Testis (tissue), 3 donors: ENCODE measurements around the gene CPA3. TPM values are rescaled to one million over a fixed set of nuclear protein-coding genes. Genes with fewer than 3 reads are reported as not detected.

Source experiments
- DNase-seq: peaks from one replicate; pipeline ENCODE4 v3.0.0-alpha.2; 2019
- H3K27ac ChIP-seq, 2 donors: fragments of 200-600 bp; sonication (generic); one replicate each; pipeline ENCODE4 v1.5.1; 2019
- H3K27me3 ChIP-seq: fragments of 200-600 bp; sonication (generic); one replicate; pipeline ENCODE4 v1.5.1; 2019
- H3K36me3 ChIP-seq: fragments of 200-600 bp; sonication (generic); one replicate; pipeline ENCODE4 v1.5.1; 2017; ENCODE audit warnings: low read depth; ENCODE audit errors: missing control alignments
- H3K4me1 ChIP-seq: fragments of 200-600 bp; sonication (generic); one replicate; pipeline ENCODE4 v1.5.1; 2019
- H3K4me3 ChIP-seq, 2 donors: fragments of 200-600 bp; sonication (generic); one replicate each; pipeline ENCODE4 v1.5.1; 2017 to 2019
- H3K9me3 ChIP-seq: fragments of 200-600 bp; sonication (generic); one replicate; pipeline ENCODE4 v1.5.1; 2017
- POLR2A ChIP-seq: fragments of 450-650 bp; IDR thresholded peaks from one replicate; pipeline ENCODE4 v1.6.1; 2017; ENCODE audit warnings: antibody characterized with exemption, mild to moderate bottlenecking, moderate library complexity
- WGBS, 2 donors: methylation state at CpG; one replicate each; pipeline ENCODE4 v1.1.5; 2018; 5-methylcytosine and 5-hydroxymethylcytosine counted together
- intact Hi-C: fragments of 100-400 bp; cut with DNase I; formaldehyde crosslinking; loops from one replicate; pipeline ENCODE4 v1.15.1; 2023; ENCODE audit warnings: low total_unique reads
- polyA plus RNA-seq: library from polyadenylated mRNA; stranded (reverse); fragments of 350-450 nt; fragmentation: Illumina TruSeq; extraction: RNeasy Lipid Tissue Mini Kit (QIAGEN cat#74804); gene quantifications from one replicate; pipeline ENCODE4 v1.2.3, GENCODE V29; 2014; ENCODE audit warnings: low read depth, low replicate concordance; ENCODE audit not compliant: insufficient read depth
- total RNA-seq, 2 donors: library from RNA; depleted of rRNA; stranded (reverse); fragments of >200 nt; gene quantifications; one replicate each; pipeline ENCODE4 v1.2.3, GENCODE V29; 2016
- TF ChIP-seq, protein P1 (sequence below), 3 experiments: fragments of 450-650 bp in 2 of 3; fragments of 200-600 bp in 1 of 3; sonication (generic) in 1 of 3; IDR thresholded peaks; one replicate each; pipeline ENCODE4 v1.5.1; 2016 to 2019; ENCODE audit warnings: antibody characterized with exemption in 3 of 3, mild to moderate bottlenecking in 2 of 3, moderate library complexity in 1 of 3

CPA3 gene
- total and polyA plus RNA-seq, 3 donors from 2014 or later: 0.71 to 6.4 (median 4.6) TPM

DNA sequence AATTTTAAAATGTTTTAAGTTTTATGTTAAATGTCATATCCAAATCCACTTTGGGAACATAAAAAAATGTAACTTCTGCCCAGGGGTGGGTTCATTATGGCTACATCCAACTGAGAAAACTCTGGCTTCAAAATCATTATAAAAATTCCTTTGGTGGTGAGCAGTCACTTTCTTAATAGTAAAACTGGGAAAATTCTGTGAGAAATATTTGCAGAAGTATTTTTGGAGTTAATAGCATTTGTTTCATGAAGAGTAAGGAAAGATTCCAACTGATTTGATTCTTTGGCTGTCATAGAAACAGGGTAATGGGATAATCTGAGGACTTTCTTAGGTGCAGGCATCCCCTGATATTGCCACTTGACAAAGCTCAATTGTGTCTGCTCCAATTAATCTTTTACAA is 38.8 kb downstream of the CPA3 start:
- H3K27ac ChIP-seq: no peak overlapping the region
- intact Hi-C loops: no loop called here
- DNase-seq: no peak
- TF ChIP-seq POLR2A: no peak
- TF ChIP-seq, protein P1, sequence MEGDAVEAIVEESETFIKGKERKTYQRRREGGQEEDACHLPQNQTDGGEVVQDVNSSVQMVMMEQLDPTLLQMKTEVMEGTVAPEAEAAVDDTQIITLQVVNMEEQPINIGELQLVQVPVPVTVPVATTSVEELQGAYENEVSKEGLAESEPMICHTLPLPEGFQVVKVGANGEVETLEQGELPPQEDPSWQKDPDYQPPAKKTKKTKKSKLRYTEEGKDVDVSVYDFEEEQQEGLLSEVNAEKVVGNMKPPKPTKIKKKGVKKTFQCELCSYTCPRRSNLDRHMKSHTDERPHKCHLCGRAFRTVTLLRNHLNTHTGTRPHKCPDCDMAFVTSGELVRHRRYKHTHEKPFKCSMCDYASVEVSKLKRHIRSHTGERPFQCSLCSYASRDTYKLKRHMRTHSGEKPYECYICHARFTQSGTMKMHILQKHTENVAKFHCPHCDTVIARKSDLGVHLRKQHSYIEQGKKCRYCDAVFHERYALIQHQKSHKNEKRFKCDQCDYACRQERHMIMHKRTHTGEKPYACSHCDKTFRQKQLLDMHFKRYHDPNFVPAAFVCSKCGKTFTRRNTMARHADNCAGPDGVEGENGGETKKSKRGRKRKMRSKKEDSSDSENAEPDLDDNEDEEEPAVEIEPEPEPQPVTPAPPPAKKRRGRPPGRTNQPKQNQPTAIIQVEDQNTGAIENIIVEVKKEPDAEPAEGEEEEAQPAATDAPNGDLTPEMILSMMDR (IDR thresholded peaks at IDR 0.05): no peak
- no peaks in the 10 kb centered on the region for H3K27me3 ChIP-seq
- H3K4me3 ChIP-seq: no peak overlapping the region
- H3K9me3 ChIP-seq: no peaks in the 10 kb centered on the region
- no peaks in the 10 kb centered on the region for H3K36me3 ChIP-seq
- no peaks in the 10 kb centered on the region for H3K4me1 ChIP-seq

DNA sequence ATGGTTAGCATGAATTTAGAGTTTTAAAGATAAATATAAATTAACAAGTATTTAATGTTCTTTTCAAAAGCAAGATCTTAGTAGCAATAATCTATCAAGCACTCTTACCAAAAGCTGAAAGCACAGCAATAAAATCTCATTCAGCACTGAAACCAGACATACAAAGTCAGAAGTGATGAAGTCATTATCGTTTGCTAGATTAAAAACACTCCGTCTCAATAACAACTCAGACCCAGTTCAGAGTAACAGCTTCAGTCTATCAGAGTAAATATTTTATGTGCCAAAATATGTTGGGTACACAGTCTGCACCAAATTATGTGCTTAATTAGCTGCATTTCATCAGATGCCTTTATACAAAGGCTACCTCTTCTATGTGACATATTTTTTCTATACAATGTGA is 41.6 kb downstream of the CPA3 start:
- H3K27ac ChIP-seq: no peak overlapping the region
- H3K27me3 ChIP-seq: no peaks in the 10 kb centered on the region
- TF ChIP-seq, protein P1 (IDR thresholded peaks at IDR 0.05): no peak
- TF ChIP-seq POLR2A: no peak
- H3K4me3 ChIP-seq: no peak overlapping the region
- 50 to 56% methylated on average over 2 of the region's 2 CpGs for WGBS, 2 donors
- H3K4me1 ChIP-seq: no peaks in the 10 kb centered on the region
- no peaks in the 10 kb centered on the region for H3K9me3 ChIP-seq
- intact Hi-C loops: no loop called here
- no peaks in the 10 kb centered on the region for H3K36me3 ChIP-seq
- DNase-seq: no peak

DNA sequence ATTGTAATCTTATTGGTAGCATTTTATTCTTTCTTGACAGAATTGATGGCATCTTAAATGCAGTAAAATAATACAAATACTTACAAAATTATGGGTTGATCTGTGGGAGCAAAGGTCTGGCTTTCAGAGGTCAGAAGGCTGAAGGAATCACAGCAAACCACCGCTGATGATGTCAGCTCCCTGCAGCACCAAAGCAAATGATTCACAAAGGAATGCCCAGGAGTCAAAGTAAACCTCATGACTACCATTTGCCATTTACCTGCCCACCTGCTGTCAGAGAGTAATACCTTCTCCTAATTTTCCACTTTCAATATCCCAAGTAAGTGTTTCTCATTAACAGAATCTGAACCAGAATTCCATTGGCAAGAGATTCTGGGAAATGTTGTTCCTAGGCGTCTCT is 46.1 kb downstream of the CPA3 start:
- Histone ChIP-seq H3K4me1 (no peaks in the 10 kb centered on the region), H3K27me3 (no peaks in the 10 kb centered on the region), H3K36me3 (no peaks in the 10 kb centered on the region), H3K27ac (no peak overlapping the region), H3K9me3 (no peaks in the 10 kb centered on the region), H3K4me3 (no peak overlapping the region)
- TF ChIP-seq, protein P1 (IDR thresholded peaks at IDR 0.05): no peak
- TF ChIP-seq POLR2A: no peak
- WGBS, 2 donors: 85% methylated on average over 2 of the region's 2 CpGs
- no peak for DNase-seq
- intact Hi-C loops: no loop called here

DNA sequence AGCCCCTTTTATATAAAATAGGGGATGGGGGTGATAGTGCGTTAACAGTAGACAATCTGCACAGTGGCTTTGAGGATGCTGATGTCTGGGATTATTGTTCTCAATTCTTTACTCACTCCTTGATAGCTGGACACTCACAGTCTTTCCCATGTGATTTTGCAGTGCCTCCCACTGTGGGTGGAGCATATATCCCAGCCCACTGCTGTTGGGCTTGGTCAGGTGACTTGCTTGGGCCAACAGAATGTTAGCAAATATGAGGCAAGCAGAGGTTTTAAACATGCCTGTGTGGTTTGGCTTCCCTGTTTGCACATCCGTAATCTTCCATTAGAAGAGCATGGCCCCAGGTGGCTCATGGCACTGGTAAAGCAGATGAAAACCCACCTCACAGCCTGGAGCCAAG is 46.5 kb downstream of the CPA3 start:
- Histone ChIP-seq H3K4me1 (no peaks in the 10 kb centered on the region), H3K27ac (no peak overlapping the region), H3K9me3 (no peaks in the 10 kb centered on the region), H3K4me3 (no peak overlapping the region), H3K27me3 (no peaks in the 10 kb centered on the region), H3K36me3 (no peaks in the 10 kb centered on the region)
- 97 to 98% methylated on average over 2 of the region's 2 CpGs for WGBS, 2 donors
- intact Hi-C loops: no loop called here
- no peak for TF ChIP-seq POLR2A
- TF ChIP-seq, protein P1 (IDR thresholded peaks at IDR 0.05): no peak
- DNase-seq: no peak

- Histone ChIP-seq H3K9me3 (no peaks in the 10 kb centered on the region), H3K4me1 (no peaks in the 10 kb centered on the region), H3K36me3 (no peaks in the 10 kb centered on the region), H3K4me3 (no peak overlapping the region), H3K27ac (no peak overlapping the region), H3K27me3 (no peaks in the 10 kb centered on the region)
- TF ChIP-seq, protein P1 (IDR thresholded peaks at IDR 0.05): no peak
- no peak for TF ChIP-seq POLR2A
- intact Hi-C loops: no loop called here
- 82 to 89% methylated on average over 1 of the region's 1 CpG for WGBS, 2 donors
- DNase-seq: no peak
These were observed 50.0 kb downstream of the CPA3 start for GRCh38 chr3:148914936-148915690.
